HG02970 (cell line): ENCODE data around the gene SLC9A1.
"Not testable (repeated sequence)": the region's sequence is repeated elsewhere in the genome, so short reads cannot be mapped to it uniquely, and the experiment has no call there.

Source experiments
- ATAC-seq: cut with Tn5 transposase; IDR thresholded peaks from one replicate; pipeline ENCODE4 v1.9.1; 2021; ENCODE audit warnings: mild to moderate bottlenecking, moderate library complexity, moderate number of reproducible peaks; ENCODE audit not compliant: unreplicated experiment, low FRiP score

SLC9A1 gene

DNA sequence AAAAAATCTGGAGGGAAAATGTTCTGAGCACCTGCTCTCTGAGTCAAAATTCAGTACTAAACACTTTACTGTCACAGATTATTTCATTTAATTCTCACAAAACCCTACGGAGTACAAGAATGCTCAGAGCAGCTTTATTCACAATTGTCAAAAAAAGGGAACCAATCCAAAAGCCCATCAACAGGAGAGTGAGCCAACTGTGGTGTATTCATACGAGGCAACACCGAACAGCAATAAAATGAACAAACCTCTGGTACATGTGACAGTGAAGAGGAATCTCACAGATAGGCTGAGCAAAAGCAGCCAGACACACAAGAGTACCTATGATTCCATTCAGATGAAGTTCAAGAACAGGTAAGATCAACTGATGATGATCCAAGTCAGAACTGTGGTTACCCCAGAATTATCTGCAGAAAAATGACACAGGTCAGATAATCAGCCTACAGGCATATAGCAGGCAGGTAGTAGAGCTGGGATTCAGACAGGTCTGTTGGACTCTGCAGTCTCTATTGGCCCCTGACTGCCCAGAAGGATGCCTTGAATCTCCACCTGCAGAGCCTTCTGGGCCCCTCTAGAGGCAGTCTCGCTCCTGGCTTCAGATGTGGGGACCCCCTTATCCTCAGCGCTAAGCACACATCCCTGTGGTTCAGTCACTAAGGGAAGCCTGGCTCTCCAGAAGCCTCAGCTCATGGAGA lies 19.2 kb downstream of the SLC9A1 start:
- no peak for ATAC-seq

DNA sequence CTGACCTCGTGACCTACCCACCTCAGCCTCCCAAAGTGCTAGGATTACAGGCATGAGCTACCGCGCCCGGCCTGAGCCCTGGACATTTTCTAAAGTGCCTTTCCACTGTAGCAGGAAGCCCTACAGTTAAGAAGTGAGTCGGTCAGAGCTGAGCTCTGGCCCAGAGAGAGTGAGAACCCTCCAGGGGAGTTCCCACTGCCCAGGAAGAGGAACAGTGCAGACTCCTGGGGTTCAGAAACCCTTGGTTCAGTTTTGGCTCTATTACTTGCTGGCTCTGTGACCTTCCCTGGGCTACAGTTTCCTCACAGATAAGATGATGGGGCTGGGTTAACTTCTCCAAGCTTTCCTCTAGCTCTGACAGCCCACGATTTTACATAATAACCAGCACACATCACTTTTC lies 20.9 kb downstream of the SLC9A1 start:
- no peak for ATAC-seq

DNA sequence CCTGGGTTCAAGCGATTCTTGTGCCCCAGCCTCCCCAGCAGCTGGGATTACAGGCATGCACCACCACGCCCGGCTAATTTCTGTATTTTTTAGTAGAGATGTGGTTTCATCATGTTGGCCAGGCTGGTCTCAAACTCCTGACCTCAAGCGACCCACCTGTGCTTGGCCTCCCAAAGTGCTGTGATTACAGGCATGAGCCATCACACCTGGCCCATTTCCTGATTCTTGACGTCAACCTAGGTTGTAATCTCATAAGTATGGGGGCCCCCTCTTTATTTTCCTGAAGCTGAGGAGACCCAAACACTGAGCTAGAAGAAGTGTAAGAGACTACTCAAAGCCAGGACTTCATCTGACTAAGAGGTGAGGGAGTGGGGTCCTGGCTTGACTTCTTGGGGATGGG lies 21.8 kb downstream of the SLC9A1 start:
- no peak for ATAC-seq

GRCh38 chr1:27132624-27133023 lies 22.3 kb downstream of the SLC9A1 start:
- no peak for ATAC-seq

GRCh38 chr1:27132147-27132546 lies 22.8 kb downstream of the SLC9A1 start:
- no peak for ATAC-seq

DNA sequence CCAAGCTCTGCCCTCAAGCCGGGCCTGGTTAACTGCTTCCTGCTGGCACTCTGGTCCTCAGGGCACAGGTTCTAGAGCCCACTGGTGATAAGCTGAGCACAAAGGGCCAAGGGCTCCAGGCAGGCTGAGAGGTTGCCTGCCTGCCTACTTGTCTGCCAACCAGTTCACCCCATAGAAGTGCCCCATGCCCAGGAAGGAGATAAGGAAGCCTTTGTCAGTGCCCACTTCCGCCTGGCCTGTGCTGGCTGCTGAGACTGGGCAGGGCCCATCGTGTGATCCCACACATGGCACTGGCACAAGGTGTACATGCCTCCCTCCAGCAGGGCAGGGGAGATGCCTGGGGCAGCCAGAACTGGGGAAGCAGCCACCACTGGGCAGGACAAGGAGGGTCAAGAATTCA lies 24.1 kb downstream of the SLC9A1 start:
- no peak for ATAC-seq

DNA sequence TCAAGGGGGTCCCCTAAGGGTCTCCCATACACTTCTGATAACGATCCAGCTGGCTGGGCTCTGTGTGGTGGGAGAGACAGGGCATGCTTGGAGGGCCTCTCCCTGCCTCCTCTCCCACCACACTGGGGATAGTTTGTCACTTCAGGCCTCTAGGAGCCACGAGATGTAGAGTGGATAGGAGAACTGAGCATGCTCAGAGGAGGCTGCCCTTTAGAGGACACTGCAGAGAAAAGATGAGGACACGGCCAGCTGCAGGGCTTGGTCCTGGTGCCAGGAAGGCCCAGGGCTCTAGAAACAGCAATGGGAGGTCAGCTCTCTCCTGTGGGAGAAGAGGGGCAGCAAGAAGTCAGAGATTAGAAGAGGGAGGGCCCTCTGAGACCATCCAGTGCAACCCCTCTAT lies 25.7 kb downstream of the SLC9A1 start:
- ATAC-seq: no peak

- ATAC-seq: no peak
These were observed 27.5 kb downstream of the SLC9A1 start for GRCh38 chr1:27127419-27127818.

DNA sequence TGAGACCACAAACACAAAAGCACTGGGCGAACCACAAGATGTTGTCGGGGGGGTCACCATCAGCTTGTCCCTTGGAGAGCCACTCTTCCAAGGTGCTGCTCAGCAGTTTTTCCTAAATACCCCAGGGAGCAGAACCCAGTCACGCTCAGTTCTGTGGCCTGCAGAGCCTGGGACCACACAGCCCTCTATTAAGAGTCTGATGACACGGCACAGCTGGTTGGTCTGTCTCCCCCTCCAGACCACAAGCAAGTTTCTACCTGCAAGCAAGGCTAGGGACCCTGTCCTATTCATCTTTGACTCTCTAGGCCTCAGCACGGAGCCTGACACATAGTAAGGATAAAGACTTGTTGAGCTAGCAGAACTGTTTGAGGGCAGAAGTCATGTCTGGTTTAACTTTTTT lies 28.5 kb downstream of the SLC9A1 start:
- no peak for ATAC-seq

DNA sequence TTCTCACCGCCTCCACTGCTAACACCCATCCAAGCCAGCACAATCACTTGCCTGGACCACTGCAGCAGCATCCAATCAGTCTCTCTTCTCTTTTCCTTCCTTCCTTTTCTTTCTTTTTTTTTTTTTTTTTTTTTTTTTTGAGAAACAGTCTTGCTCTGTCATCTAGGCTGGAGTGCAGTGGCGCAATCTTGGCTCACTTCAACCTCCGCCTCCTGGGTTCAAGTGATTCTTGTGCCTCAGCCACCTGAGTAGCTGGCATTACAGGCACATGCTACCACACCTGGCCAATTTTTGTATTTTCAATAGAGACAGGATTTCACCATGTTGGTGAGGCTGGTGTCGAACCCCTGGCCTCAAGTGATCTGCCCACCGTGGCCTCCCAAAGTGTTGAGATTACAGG lies 29.8 kb downstream of the SLC9A1 start:
- not testable (repeated sequence) for ATAC-seq

GRCh38 chr1:27124405-27124804 lies 30.5 kb downstream of the SLC9A1 start:
- ATAC-seq: no peak

- ATAC-seq: no peak
These were observed 32.3 kb downstream of the SLC9A1 start for GRCh38 chr1:27122652-27123051.

GRCh38 chr1:27120854-27121253 lies 34.1 kb downstream of the SLC9A1 start:
- ATAC-seq: no peak

- ATAC-seq: no peak
These were observed 36.6 kb downstream of the SLC9A1 start for GRCh38 chr1:27118440-27118689.

DNA sequence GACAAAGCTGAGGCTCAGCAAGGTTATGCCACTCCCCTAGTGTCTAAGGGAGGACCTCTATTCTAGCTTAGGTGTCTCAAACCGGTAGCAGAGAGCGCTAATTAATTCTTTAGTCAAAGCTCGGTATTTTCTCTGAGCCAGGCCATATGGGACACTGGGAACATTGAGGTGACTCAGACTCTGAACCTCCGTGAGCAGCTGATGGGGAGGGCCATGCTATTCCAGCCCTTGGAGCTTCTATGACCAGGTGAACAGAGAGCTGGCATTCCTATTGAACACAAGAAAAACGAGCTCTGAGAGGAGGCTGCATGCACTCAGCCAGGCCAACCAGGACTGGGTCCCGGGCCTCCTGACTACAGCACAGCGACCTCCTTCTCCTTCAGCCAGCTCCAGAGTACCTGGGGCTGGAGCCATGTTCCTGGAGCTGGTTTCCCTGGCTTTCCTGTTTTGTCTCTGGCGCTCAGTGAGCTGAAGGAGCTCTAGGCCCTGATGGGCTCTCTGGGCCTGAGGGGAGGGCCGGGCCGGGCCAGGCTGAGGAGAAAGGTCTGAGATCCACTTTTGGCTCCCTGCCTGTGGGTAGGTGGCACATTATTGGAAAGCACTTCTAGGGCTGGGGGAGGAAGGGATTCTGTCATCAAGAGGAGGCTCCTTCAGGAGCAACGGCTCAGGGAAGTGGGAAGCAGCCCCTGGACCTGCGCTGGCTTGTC lies 37.0 kb downstream of the SLC9A1 start:
- no peak for ATAC-seq

DNA sequence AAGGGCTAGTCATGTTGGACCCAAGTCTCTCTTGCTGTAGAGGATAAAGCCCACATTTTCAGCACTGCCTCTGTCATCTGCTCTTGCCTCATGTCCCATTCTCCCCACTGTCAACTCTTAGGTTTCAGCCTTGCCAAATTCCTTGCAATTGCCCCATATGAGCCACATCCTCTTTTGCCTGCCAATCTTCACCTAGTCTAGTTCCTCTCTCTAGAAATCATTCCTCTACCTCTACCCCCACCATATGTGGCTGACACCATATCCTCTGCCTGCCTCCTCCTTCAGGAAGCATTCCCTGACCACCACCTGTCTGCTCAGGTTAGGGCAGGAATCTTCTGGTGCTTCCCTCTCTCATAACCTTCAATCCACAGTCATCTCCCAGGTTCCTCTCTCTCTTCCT lies 38.2 kb downstream of the SLC9A1 start:
- no peak for ATAC-seq

GRCh38 chr1:27116232-27116631 lies 38.7 kb downstream of the SLC9A1 start:
- ATAC-seq: no peak

DNA sequence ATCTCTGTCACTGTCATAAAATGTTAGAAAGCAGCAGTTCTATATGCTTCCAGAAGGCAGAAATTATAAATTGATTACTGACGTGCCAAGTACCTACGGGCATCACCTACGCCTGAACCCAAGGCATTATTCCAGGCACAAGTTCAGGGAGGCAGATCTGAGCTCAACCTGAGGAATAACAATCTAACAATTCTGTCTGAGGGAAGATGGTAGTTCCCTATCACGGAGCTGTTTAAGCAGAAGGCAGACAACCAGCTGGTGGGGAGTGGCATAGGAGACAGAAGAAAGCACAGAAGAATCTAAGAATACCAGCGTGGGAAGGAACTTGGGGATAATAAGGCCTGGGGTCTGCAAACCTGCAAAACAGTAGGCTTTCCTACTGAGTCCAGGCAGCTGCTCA lies 40.4 kb downstream of the SLC9A1 start:
- ATAC-seq: no peak

GRCh38 chr1:27113861-27114260 lies 41.1 kb downstream of the SLC9A1 start:
- ATAC-seq: no peak

GRCh38 chr1:27111626-27112573 lies 43.0 kb downstream of the SLC9A1 start:
- no peak for ATAC-seq

DNA sequence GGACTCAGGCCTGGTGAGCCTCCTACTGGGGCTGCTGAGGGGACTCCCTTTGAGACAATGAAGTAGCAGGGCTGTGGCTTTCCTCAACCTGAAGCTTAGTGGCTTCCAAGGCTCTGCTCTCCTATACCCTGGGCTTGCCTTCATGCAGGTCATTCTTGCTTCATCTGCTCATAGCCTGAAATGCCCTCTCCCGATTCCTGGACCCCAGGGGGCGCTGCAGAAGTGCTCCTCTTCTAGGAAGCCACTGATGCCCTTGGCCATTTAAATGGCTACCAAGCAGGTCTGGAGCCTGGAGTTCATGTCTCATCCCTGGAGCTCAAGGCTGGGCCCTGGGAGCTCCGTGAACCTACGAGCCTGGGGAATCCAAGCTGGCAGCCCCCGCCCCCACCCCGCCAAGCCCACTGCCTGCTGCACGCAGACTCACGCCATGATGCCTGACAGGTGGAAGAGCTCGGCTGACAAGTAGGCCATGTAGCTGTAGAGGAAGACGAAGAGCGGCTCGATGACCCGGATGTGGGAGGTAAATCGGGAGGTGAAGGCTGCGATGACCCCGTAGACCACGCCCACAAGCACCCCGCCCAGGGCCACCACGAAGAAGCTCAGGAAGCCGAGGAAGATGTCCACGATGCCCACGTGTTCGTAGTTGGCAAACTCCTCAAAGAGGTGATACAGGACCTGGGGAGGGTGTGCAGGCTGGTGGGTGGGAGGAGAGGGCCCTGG lies 45.7 kb downstream of the SLC9A1 start:
- no peak for ATAC-seq
